ENCODE results near the gene SPINK8. TPM values are rescaled to one million over a fixed set of nuclear protein-coding genes. Genes with fewer than 3 reads are reported as not detected.

The SPINK8 gene
- total RNA-seq, 6 experiments from 2014 or later: not detected

DNA sequence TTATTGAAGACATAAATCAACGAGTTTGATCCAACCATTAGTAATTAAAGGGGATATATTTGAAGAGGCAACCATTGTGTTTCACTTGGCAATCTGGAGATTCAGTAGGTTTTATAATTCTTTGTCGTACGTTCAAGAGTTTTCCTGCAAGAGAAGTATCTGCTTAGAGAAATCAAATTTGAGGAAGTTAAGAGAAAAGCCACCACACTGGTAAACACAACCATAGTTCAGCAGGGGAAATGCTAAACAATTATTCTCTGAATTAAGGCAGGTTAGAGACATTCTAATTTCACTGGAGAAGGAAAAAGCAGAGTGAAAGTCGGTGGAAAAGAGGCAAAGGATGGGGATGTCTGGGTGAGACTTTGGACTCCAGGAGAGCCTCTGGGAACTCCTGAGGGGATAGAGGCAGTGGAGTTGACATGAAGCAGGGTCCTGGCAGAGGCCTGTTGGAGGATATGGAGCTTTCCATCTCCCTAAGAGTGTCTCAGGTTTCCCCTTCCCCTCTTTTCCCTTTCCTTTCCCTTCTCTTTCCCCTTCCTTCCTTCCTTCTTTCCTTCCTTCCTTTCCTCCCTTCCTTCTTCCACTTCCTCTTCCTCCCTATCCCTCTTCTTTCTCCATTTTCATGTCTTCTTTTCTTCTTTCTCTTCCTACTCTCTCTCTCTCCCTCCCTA is 26.5 kb downstream of the SPINK8 start:
- H3K9me3 ChIP-seq: no peaks in the 10 kb centered on the region
- DNase-seq (no peak), ATAC-seq (no peak)
- 45% methylated on average over 4 of the region's 4 CpGs for WGBS (ENCODE audit: insufficient coverage, low coverage, low lambda C conversion rate, missing lambda C conversion rate)
- no peaks in the 10 kb centered on the region for H3K27me3 ChIP-seq
- H3K4me1 ChIP-seq: no peaks in the 10 kb centered on the region
- no peak for TF ChIP-seq CTCF (IDR thresholded peaks at IDR 0.05)
- no peak for TF ChIP-seq POLR2A (IDR thresholded peaks at IDR 0.05)
- no peak overlapping the region for H3K4me3 ChIP-seq
- H3K27ac ChIP-seq: no peak overlapping the region
- H3K36me3 ChIP-seq: no peaks in the 10 kb centered on the region
- intact Hi-C loops (cut with DNase I): no loop called here

DNA sequence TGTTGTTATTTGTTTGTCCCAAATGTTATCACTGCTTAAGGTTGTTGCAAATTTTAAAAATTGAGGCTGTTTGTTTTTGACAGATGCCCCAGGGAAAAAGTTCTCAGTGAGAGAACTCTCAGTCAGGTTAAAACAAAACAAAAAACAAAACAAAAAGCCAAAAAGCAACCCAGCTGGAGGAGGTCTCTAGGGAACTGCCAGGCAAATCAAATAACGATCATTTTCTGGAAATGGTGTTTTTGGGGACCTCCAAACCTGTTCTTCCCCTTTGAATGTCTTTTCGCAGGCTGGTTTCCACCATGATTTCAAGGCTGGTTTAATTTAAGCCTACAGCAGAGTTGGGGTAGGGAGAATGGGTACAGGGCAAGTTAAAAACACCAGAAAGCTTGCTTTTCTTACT is 27.2 kb downstream of the SPINK8 start:
- no peak for DNase-seq
- TF ChIP-seq POLR2A (IDR thresholded peaks at IDR 0.05): no peak
- no peak for TF ChIP-seq CTCF (IDR thresholded peaks at IDR 0.05)
- Histone ChIP-seq H3K27me3 (no peaks in the 10 kb centered on the region), H3K4me3 (no peak overlapping the region), H3K9me3 (no peaks in the 10 kb centered on the region), H3K27ac (no peak overlapping the region), H3K4me1 (no peaks in the 10 kb centered on the region), H3K36me3 (no peaks in the 10 kb centered on the region)
- 35% methylated on average over 2 of the region's 2 CpGs for WGBS (ENCODE audit: insufficient coverage, low coverage, low lambda C conversion rate, missing lambda C conversion rate)
- ATAC-seq: no peak
- intact Hi-C loops (cut with DNase I): no loop called here

GRCh38 chr3:48305396-48305795 is 28.1 kb downstream of the SPINK8 start:
- intact Hi-C loops (cut with DNase I): no loop called here
- Histone ChIP-seq H3K27me3 (no peaks in the 10 kb centered on the region), H3K36me3 (no peaks in the 10 kb centered on the region), H3K9me3 (no peaks in the 10 kb centered on the region), H3K4me1 (peaks cover 0 to 3% (median 0%) of the 10 kb centered on the region in 4 donors), H3K4me3 (no peak overlapping the region), H3K27ac (no peak overlapping the region)
- DNase-seq (no peak), ATAC-seq (no peak)
- TF ChIP-seq POLR2A (IDR thresholded peaks at IDR 0.05): no peak
- TF ChIP-seq CTCF (IDR thresholded peaks at IDR 0.05): no peak
- 53% methylated on average over 2 of the region's 2 CpGs for WGBS (ENCODE audit: insufficient coverage, low coverage, low lambda C conversion rate, missing lambda C conversion rate)

GRCh38 chr3:48303021-48303420 is 30.4 kb downstream of the SPINK8 start:
- Histone ChIP-seq H3K4me1 (peaks cover 0 to 7% (median 0%) of the 10 kb centered on the region in 4 donors), H3K27ac (no peak overlapping the region), H3K9me3 (no peaks in the 10 kb centered on the region), H3K4me3 (no peak overlapping the region), H3K27me3 (no peaks in the 10 kb centered on the region), H3K36me3 (no peaks in the 10 kb centered on the region)
- intact Hi-C loops (cut with DNase I): no loop called here
- WGBS (ENCODE audit: insufficient coverage, low coverage, low lambda C conversion rate, missing lambda C conversion rate): no CpG with 5 or more reads among the region's 2 CpGs
- TF ChIP-seq POLR2A (IDR thresholded peaks at IDR 0.05) (no peak), CTCF (IDR thresholded peaks at IDR 0.05) (no peak)
- ATAC-seq (no peak), DNase-seq (no peak)

Measured in right lobe of liver (tissue), 6 donors.